SK-N-SH treated with all-trans-retinoic acid at 6 μM for 48 hours (cell line): ENCODE results near the gene PARM1.

Source experiments
- CREB5 ChIP-seq: fragments of 250-450 bp; sonication (Bioruptor Pico); IDR thresholded peaks from 2 replicates; pipeline ENCODE4 v1.5.1; 2020; ENCODE audit warnings: low read depth, mild to moderate bottlenecking, moderate library complexity
- CSDC2 ChIP-seq: fragments of 250-450 bp; sonication (Bioruptor Pico); IDR thresholded peaks from 2 replicates; pipeline ENCODE4 v1.5.0; 2020; ENCODE audit warnings: mild to moderate bottlenecking, moderate library complexity
- GLIS3 ChIP-seq: fragments of 250-450 bp; sonication (Bioruptor Pico); IDR thresholded peaks from 2 replicates; pipeline ENCODE4 v1.5.0; 2020; ENCODE audit warnings: mild to moderate bottlenecking, moderate library complexity
- OSR1 ChIP-seq: fragments of 250-450 bp; sonication (Bioruptor Pico); IDR thresholded peaks from 2 replicates; pipeline ENCODE4 v1.8.0; 2022; ENCODE audit warnings: moderate library complexity, mild to moderate bottlenecking, inconsistent platforms
- PATZ1 ChIP-seq: fragments of 250-450 bp; sonication (Bioruptor Pico); IDR thresholded peaks from 2 replicates; pipeline ENCODE4 v1.8.0; 2020; ENCODE audit warnings: mild to moderate bottlenecking, moderate library complexity, borderline replicate concordance
- POU6F1 ChIP-seq: fragments of 250-450 bp; sonication (Bioruptor Pico); IDR thresholded peaks from 2 replicates; pipeline ENCODE4 v1.8.0; 2021; ENCODE audit warnings: low read depth, mild to moderate bottlenecking, moderate library complexity, borderline replicate concordance
- PPARA ChIP-seq: fragments of 250-450 bp; sonication (Bioruptor Pico); IDR thresholded peaks from 2 replicates; pipeline ENCODE4 v1.5.0; 2020; ENCODE audit warnings: mild to moderate bottlenecking, borderline replicate concordance
- SNAI2 ChIP-seq: fragments of 250-450 bp; sonication (Bioruptor Pico); IDR thresholded peaks from 2 replicates; pipeline ENCODE4 v1.5.0; 2020; ENCODE audit warnings: mild to moderate bottlenecking, moderate library complexity
- TSHZ2 ChIP-seq: fragments of 250-450 bp; sonication (Bioruptor Pico); IDR thresholded peaks from 2 replicates; pipeline ENCODE4 v1.5.0; 2020; ENCODE audit warnings: mild to moderate bottlenecking, moderate library complexity
- ZFP3 ChIP-seq: fragments of 250-450 bp; sonication (Bioruptor Pico); IDR thresholded peaks from 2 replicates; pipeline ENCODE4 v1.5.0; 2020; ENCODE audit warnings: mild to moderate bottlenecking, moderate library complexity
- ZFP30 ChIP-seq: fragments of 450-650 bp; formaldehyde crosslinking; IDR thresholded peaks from 2 replicates; pipeline ENCODE4 v1.5.0; 2022; ENCODE audit warnings: mild to moderate bottlenecking, moderate library complexity

- TF ChIP-seq CSDC2 (CRISPR knock-in tag) (no peak), PATZ1 (CRISPR knock-in tag) (no peak), POU6F1 (CRISPR knock-in tag) (no peak), ZFP30 (CRISPR knock-in tag) (no peak), SNAI2 (CRISPR knock-in tag) (no peak), ZFP3 (CRISPR knock-in tag) (no peak), OSR1 (no peak), TSHZ2 (CRISPR knock-in tag) (no peak), GLIS3 (no peak), CREB5 (CRISPR knock-in tag) (no peak), PPARA (CRISPR knock-in tag) (no peak)
Measured at GRCh38 chr4:75011131-75011795, 78.3 kb downstream of the PARM1 start.
